ENCODE measurements around the gene SLC11A2. TPM values are rescaled to one million over a fixed set of nuclear protein-coding genes. Genes with fewer than 3 reads are reported as not detected.
A peak's percentile ranks its signal among the peaks of the same experiment; 100 is the strongest.
"Not testable (repeated sequence)": the region's sequence is repeated elsewhere in the genome, so short reads cannot be mapped to it uniquely, and the experiment has no call there.

Gene SLC11A2
- total and polyA plus RNA-seq, 8 donors, result 5.0 to 348 (median 59.7) TPM

GRCh38 chr12:51018956-51019355, 7.2 kb downstream of the SLC11A2 start:
- H3K27me3 ChIP-seq, result no peaks in the 10 kb centered on the region
- intact Hi-C loops (cut with DNase I; ENCODE audit: low total_unique reads), result no loop called here
- no peak overlapping the region for H3K4me3 ChIP-seq
- peaks cover 0 to 58% (median 27%) of the 10 kb centered on the region in 4 donors for H3K4me1 ChIP-seq
- no peak for DNase-seq
- no peaks in the 10 kb centered on the region for H3K9me3 ChIP-seq
- no peaks in the 10 kb centered on the region for H3K36me3 ChIP-seq
- 85 to 95% (median 94%) methylated on average over 2 of the region's 2 CpGs for WGBS, 5 donors
- no peak for TF ChIP-seq POLR2AphosphoS5 (IDR thresholded peaks at IDR 0.05)
- no peak for TF ChIP-seq CTCF (IDR thresholded peaks at IDR 0.05)
- TF ChIP-seq EP300 (IDR thresholded peaks at IDR 0.05), result no peak
- H3K27ac ChIP-seq, result no peak overlapping the region

- Histone ChIP-seq H3K9me3 (no peaks in the 10 kb centered on the region), H3K36me3 (no peaks in the 10 kb centered on the region), H3K4me3 (no peak overlapping the region), H3K4me1 (peaks cover 4 to 58% (median 28%) of the 10 kb centered on the region in 4 donors), H3K27me3 (no peaks in the 10 kb centered on the region), H3K27ac (no peak overlapping the region)
- no peak for DNase-seq
- intact Hi-C loops (cut with DNase I; ENCODE audit: low total_unique reads), result no loop called here
- TF ChIP-seq EP300 (IDR thresholded peaks at IDR 0.05) (no peak), POLR2AphosphoS5 (IDR thresholded peaks at IDR 0.05) (no peak), POLR2A (IDR thresholded peaks at IDR 0.05) (no peak), CTCF (IDR thresholded peaks at IDR 0.05) (no peak)
These were observed 8.7 kb downstream of the SLC11A2 start for GRCh38 chr12:51017452-51017851.

- peaks cover 9 to 55% (median 30%) of the 10 kb centered on the region in 4 donors for H3K4me1 ChIP-seq
- WGBS, 5 donors, result 84 to 89% (median 86%) methylated on average over 9 of the region's 9 CpGs
- H3K9me3 ChIP-seq; H3K27ac ChIP-seq; H3K36me3 ChIP-seq; intact Hi-C loops (cut with DNase I; ENCODE audit: low total_unique reads); DNase-seq; H3K27me3 ChIP-seq; H3K4me3 ChIP-seq: not testable (repeated sequence)
These were observed 11.7 kb downstream of the SLC11A2 start for GRCh38 chr12:51014467-51014866.

- no peak for TF ChIP-seq EP300 (IDR thresholded peaks at IDR 0.05)
- no peak for DNase-seq
- Histone ChIP-seq H3K9me3 (no peaks in the 10 kb centered on the region), H3K27me3 (no peaks in the 10 kb centered on the region), H3K27ac (peak overlapping the region in 2 of 5 donors; percentile 42 to 65), H3K4me3 (no peak overlapping the region), H3K4me1 (peaks cover 9 to 65% (median 35%) of the 10 kb centered on the region in 4 donors), H3K36me3 (peaks cover 0 to under 1% (median under 1%) of the 10 kb centered on the region in 4 donors)
- 87 to 90% (median 89%) methylated on average over 7 of the region's 7 CpGs for WGBS, 5 donors
- intact Hi-C loops (cut with DNase I; ENCODE audit: low total_unique reads), result no loop called here
These were observed 12.7 kb downstream of the SLC11A2 start for GRCh38 chr12:51013441-51013840.

- DNase-seq, result no peak
- peaks cover 3 to 8% (median 8%) of the 10 kb centered on the region in 4 donors for H3K36me3 ChIP-seq
- peak overlapping the region in 2 of 5 donors; percentile 42 to 65 for H3K27ac ChIP-seq
- WGBS, 5 donors, result 37 to 65% (median 58%) methylated on average over 5 of the region's 5 CpGs
- H3K4me3 ChIP-seq, result no peak overlapping the region
- no peaks in the 10 kb centered on the region for H3K9me3 ChIP-seq
- H3K27me3 ChIP-seq, result no peaks in the 10 kb centered on the region
- TF ChIP-seq CTCF (IDR thresholded peaks at IDR 0.05) (no peak), POLR2A (IDR thresholded peaks at IDR 0.05) (no peak), EP300 (IDR thresholded peaks at IDR 0.05) (no peak), POLR2AphosphoS5 (IDR thresholded peaks at IDR 0.05) (peak in 1 of 3 donors; percentile 15)
- intact Hi-C loops (cut with DNase I; ENCODE audit: low total_unique reads), result no loop called here
- H3K4me1 ChIP-seq, result peaks cover 9 to 66% (median 32%) of the 10 kb centered on the region in 4 donors
These were observed 13.5 kb downstream of the SLC11A2 start for GRCh38 chr12:51012570-51013236.
